Effector memory CD8-positive, alpha-beta T cell (primary cell): Measurements from ENCODE around the gene POPDC3.

Source experiments
- ATAC-seq: fragments of 150-1000 bp; cut with Tn5 transposase; replicated peaks from 2 replicates; pipeline ENCODE4 v1.10.0; 2021; ENCODE audit warnings: mild to moderate bottlenecking, moderate library complexity
- DNase-seq, 3 experiments: peaks; one replicate each; pipeline ENCODE4 v3.0.0; 2021
- H3K27ac Mint-ChIP-seq, 2 donors: one replicate each; pipeline ENCODE4 v1.8.0; 2022; ENCODE audit warnings: mild to moderate bottlenecking in 2 of 2, mixed read lengths in 2 of 2, moderate library complexity in 2 of 2
- H3K27me3 Mint-ChIP-seq, 2 donors: one replicate each; pipeline ENCODE4 v1.8.0; 2022; ENCODE audit warnings: mixed read lengths in 2 of 2
- H3K36me3 Mint-ChIP-seq: one replicate; pipeline ENCODE4 v1.8.0; 2022; ENCODE audit warnings: mild to moderate bottlenecking, moderate library complexity, mixed read lengths; ENCODE audit not compliant: insufficient read depth
- H3K4me1 Mint-ChIP-seq, 2 donors: one replicate each; pipeline ENCODE4 v1.8.0; 2022; ENCODE audit warnings: low read depth in 2 of 2, mixed read lengths in 2 of 2
- H3K4me3 Mint-ChIP-seq, 2 donors: one replicate each; pipeline ENCODE4 v1.8.0; 2022; ENCODE audit warnings: mild to moderate bottlenecking in 2 of 2, mixed read lengths in 2 of 2, moderate library complexity in 2 of 2
- H3K9me3 Mint-ChIP-seq, 2 donors: one replicate each; pipeline ENCODE4 v1.8.0; 2022; ENCODE audit warnings: mixed read lengths in 2 of 2

The POPDC3 gene

GRCh38 chr6:105209950-105210706 is 30.3 kb upstream of the POPDC3 start:
- no peaks in the 10 kb centered on the region for H3K9me3 Mint-ChIP-seq
- H3K4me1 Mint-ChIP-seq, result no peaks in the 10 kb centered on the region
- peaks cover 22% of the 10 kb centered on the region in 2 donors for H3K27me3 Mint-ChIP-seq
- DNase-seq (no peak), ATAC-seq (no peak)
- H3K4me3 Mint-ChIP-seq, result no peak overlapping the region
- H3K27ac Mint-ChIP-seq, result no peak overlapping the region
- H3K36me3 Mint-ChIP-seq, result no peaks in the 10 kb centered on the region

- Mint-ChIP-seq H3K9me3 (no peaks in the 10 kb centered on the region), H3K4me3 (no peak overlapping the region), H3K4me1 (no peaks in the 10 kb centered on the region), H3K27me3 (peaks cover 21 to 24% of the 10 kb centered on the region in 2 donors), H3K36me3 (no peaks in the 10 kb centered on the region), H3K27ac (no peak overlapping the region)
- no peak for ATAC-seq
- DNase-seq, result no peak
These were observed 27.9 kb upstream of the POPDC3 start for GRCh38 chr6:105207524-105208269.

- Mint-ChIP-seq H3K4me1 (no peaks in the 10 kb centered on the region), H3K27ac (no peak overlapping the region), H3K36me3 (no peaks in the 10 kb centered on the region), H3K9me3 (no peaks in the 10 kb centered on the region), H3K4me3 (no peak overlapping the region), H3K27me3 (peaks cover 18 to 24% of the 10 kb centered on the region in 2 donors)
- DNase-seq, result no peak
- ATAC-seq, result no peak
These were observed 25.0 kb upstream of the POPDC3 start for GRCh38 chr6:105204768-105205167.

DNA sequence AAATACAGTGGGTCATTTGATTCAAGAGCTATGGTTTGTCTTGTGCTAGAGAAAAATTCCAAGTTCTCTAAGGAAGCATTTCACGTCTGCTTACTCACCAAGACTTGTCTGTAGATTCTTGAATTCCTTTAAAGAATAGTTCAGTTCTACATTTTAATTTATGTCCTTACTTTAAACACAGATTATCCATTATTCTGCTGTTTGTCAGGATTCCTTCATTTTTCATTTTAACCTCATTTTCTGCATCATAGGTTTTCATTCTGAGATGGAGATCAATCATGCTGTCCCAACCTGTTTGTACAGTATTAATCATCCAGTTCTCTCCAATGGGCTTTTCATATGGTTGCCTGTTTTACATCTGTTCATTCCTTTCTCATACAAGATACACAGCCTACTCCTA is 24.5 kb upstream of the POPDC3 start:
- Mint-ChIP-seq H3K9me3 (no peaks in the 10 kb centered on the region), H3K27ac (no peak overlapping the region), H3K36me3 (no peaks in the 10 kb centered on the region), H3K4me1 (no peaks in the 10 kb centered on the region), H3K4me3 (no peak overlapping the region), H3K27me3 (peaks cover 14 to 24% of the 10 kb centered on the region in 2 donors)
- ATAC-seq (no peak), DNase-seq (no peak)

GRCh38 chr6:105202486-105202885 is 22.7 kb upstream of the POPDC3 start:
- H3K27ac Mint-ChIP-seq, result no peak overlapping the region
- no peak overlapping the region for H3K4me3 Mint-ChIP-seq
- no peaks in the 10 kb centered on the region for H3K36me3 Mint-ChIP-seq
- DNase-seq (no peak), ATAC-seq (no peak)
- no peaks in the 10 kb centered on the region for H3K4me1 Mint-ChIP-seq
- H3K9me3 Mint-ChIP-seq, result no peaks in the 10 kb centered on the region
- peaks cover 15 to 18% of the 10 kb centered on the region in 2 donors for H3K27me3 Mint-ChIP-seq

GRCh38 chr6:105200133-105200730 is 20.4 kb upstream of the POPDC3 start:
- H3K36me3 Mint-ChIP-seq, result no peaks in the 10 kb centered on the region
- ATAC-seq (no peak), DNase-seq (no peak)
- peak overlapping the region in 1 of 2 donors; percentile 24 for H3K27ac Mint-ChIP-seq
- no peak overlapping the region for H3K4me3 Mint-ChIP-seq
- H3K9me3 Mint-ChIP-seq, result no peaks in the 10 kb centered on the region
- peaks cover 24 to 29% of the 10 kb centered on the region in 2 donors for H3K27me3 Mint-ChIP-seq
- H3K4me1 Mint-ChIP-seq, result no peaks in the 10 kb centered on the region

GRCh38 chr6:105199711-105200110 is 19.9 kb upstream of the POPDC3 start:
- DNase-seq (no peak), ATAC-seq (no peak)
- H3K27ac Mint-ChIP-seq, result peak overlapping the region in 1 of 2 donors; percentile 24
- no peaks in the 10 kb centered on the region for H3K9me3 Mint-ChIP-seq
- H3K27me3 Mint-ChIP-seq, result peaks cover 29 to 33% of the 10 kb centered on the region in 2 donors
- H3K4me1 Mint-ChIP-seq, result no peaks in the 10 kb centered on the region
- H3K36me3 Mint-ChIP-seq, result no peaks in the 10 kb centered on the region
- H3K4me3 Mint-ChIP-seq, result no peak overlapping the region

GRCh38 chr6:105196076-105196475 is 16.3 kb upstream of the POPDC3 start:
- no peak for ATAC-seq

GRCh38 chr6:105194591-105194990 is 14.8 kb upstream of the POPDC3 start:
- H3K27me3 Mint-ChIP-seq, result peaks cover 32% of the 10 kb centered on the region in 2 donors
- DNase-seq, result no peak
- no peak for ATAC-seq

More at GRCh38 chr6:105196076-105196475, 16.3 kb upstream of the POPDC3 start:
- no peak for DNase-seq
- Mint-ChIP-seq H3K27me3 (peaks cover 29 to 32% of the 10 kb centered on the region in 2 donors), H3K4me1 (no peaks in the 10 kb centered on the region), H3K9me3 (no peaks in the 10 kb centered on the region), H3K27ac (no peak overlapping the region), H3K36me3 (no peaks in the 10 kb centered on the region), H3K4me3 (no peak overlapping the region)

DNA sequence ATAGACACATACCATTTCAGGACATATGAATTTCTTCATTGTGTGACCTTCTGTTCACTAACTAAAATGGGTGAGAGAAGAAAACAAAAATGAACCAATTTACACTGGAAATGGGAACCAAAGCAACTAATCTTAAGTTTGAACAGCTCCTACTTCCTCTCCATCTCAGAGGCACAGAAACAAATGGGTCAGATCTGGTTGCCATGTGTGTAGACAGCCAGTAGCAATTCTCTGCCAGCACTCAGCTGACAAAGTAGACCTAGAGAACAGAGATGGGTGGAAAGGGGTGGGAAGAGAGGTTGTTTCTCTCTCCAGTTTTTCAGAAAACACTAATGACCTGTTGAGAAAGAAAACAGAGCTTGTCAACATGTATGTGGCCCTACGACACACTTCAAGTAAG is 14.3 kb upstream of the POPDC3 start:
- H3K9me3 Mint-ChIP-seq, result no peaks in the 10 kb centered on the region

More at GRCh38 chr6:105194591-105194990, 14.8 kb upstream of the POPDC3 start:
- H3K36me3 Mint-ChIP-seq, result no peaks in the 10 kb centered on the region
- no peaks in the 10 kb centered on the region for H3K9me3 Mint-ChIP-seq
- H3K27ac Mint-ChIP-seq, result no peak overlapping the region
- no peaks in the 10 kb centered on the region for H3K4me1 Mint-ChIP-seq
- H3K4me3 Mint-ChIP-seq, result no peak overlapping the region

DNA sequence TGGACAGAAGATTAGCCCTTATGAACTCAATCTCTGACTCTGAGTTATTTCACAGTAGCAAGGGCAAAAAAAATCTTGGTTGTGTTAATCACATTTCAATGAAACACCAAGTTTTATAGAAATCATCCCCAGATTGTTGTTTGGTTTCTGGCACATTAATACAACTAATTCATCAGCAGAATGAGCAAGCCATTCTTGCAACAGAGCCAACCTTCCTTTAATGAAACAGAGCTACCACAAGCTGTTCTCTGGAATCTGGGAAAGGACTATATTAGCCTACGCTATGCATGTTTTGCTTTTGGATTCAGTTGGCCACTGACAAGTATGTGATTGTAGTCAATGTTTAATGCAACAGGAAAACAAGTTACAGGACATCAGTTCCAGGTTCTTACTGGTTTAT is 13.8 kb upstream of the POPDC3 start:
- Mint-ChIP-seq H3K4me3 (no peak overlapping the region), H3K9me3 (no peaks in the 10 kb centered on the region), H3K27me3 (peaks cover 32 to 39% of the 10 kb centered on the region in 2 donors), H3K4me1 (no peaks in the 10 kb centered on the region), H3K36me3 (no peaks in the 10 kb centered on the region), H3K27ac (no peak overlapping the region)
- DNase-seq (no peak), ATAC-seq (no peak)

More for the DNA sequence above, 14.3 kb upstream of the POPDC3 start:
- no peak overlapping the region for H3K27ac Mint-ChIP-seq
- DNase-seq, result no peak
- no peaks in the 10 kb centered on the region for H3K36me3 Mint-ChIP-seq
- H3K4me3 Mint-ChIP-seq, result no peak overlapping the region
- H3K4me1 Mint-ChIP-seq, result no peaks in the 10 kb centered on the region
- ATAC-seq, result no peak
- peaks cover 32 to 37% of the 10 kb centered on the region in 2 donors for H3K27me3 Mint-ChIP-seq

- Mint-ChIP-seq H3K27ac (no peak overlapping the region), H3K4me1 (no peaks in the 10 kb centered on the region), H3K4me3 (no peak overlapping the region), H3K27me3 (peaks cover 32 to 39% of the 10 kb centered on the region in 2 donors), H3K9me3 (no peaks in the 10 kb centered on the region), H3K36me3 (no peaks in the 10 kb centered on the region)
- DNase-seq (no peak), ATAC-seq (no peak)
These were observed 13.1 kb upstream of the POPDC3 start for GRCh38 chr6:105192707-105193465.

GRCh38 chr6:105191351-105191750 is 11.5 kb upstream of the POPDC3 start:
- Mint-ChIP-seq H3K27ac (no peak overlapping the region), H3K27me3 (peaks cover 28 to 37% of the 10 kb centered on the region in 2 donors), H3K4me1 (no peaks in the 10 kb centered on the region), H3K36me3 (no peaks in the 10 kb centered on the region), H3K4me3 (no peak overlapping the region), H3K9me3 (no peaks in the 10 kb centered on the region)
- ATAC-seq (no peak), DNase-seq (no peak)
